ENCODE data around the gene MGARP. TPM values are rescaled to one million over a fixed set of nuclear protein-coding genes. Genes with fewer than 3 reads are reported as not detected.
"Not testable (repeated sequence)": the region's sequence is repeated elsewhere in the genome, so short reads cannot be mapped to it uniquely, and the experiment has no call there.

MGARP gene
- total RNA-seq, 2 donors from 2014 or later = 0.53 to 1.3 TPM

GRCh38 chr4:139265654-139266053 lies 14.4 kb downstream of the MGARP start:
- no peaks in the 10 kb centered on the region for H3K36me3 ChIP-seq (ENCODE audit: control insufficient read depth, insufficient read depth, low read length)
- no peak overlapping the region for H3K27ac ChIP-seq (ENCODE audit: low read depth, low read length)
- no peak overlapping the region for H3K4me3 Mint-ChIP-seq
- H3K9me3 ChIP-seq (ENCODE audit: control insufficient read depth, low read length) = no peaks in the 10 kb centered on the region
- H3K9ac ChIP-seq (ENCODE audit: extremely low read depth, low read length, poor library complexity, severe bottlenecking) = no peak overlapping the region
- no peaks in the 10 kb centered on the region for H3K9me3 Mint-ChIP-seq
- peaks cover 4% of the 10 kb centered on the region for H3K4me1 ChIP-seq (ENCODE audit: control insufficient read depth, insufficient read depth, low read length)
- H3K36me3 Mint-ChIP-seq (ENCODE audit: low read depth) = no peaks in the 10 kb centered on the region
- H3K27me3 ChIP-seq (ENCODE audit: control insufficient read depth, insufficient read depth, low read length, poor library complexity, severe bottlenecking) = no peaks in the 10 kb centered on the region
- no peak for TF ChIP-seq CTCF (conservative IDR thresholded peaks at IDR 0.05)
- 50 to 64% methylated on average over 2 to 3 of the region's 3 CpGs for WGBS, 2 experiments (ENCODE audit: insufficient coverage in 1 of 2, insufficient read length in 1 of 2)
- peak overlapping the region; percentile 63 for H3K4me3 ChIP-seq (ENCODE audit: low read length)
- DNase-seq = no peak
- H3K27me3 Mint-ChIP-seq (ENCODE audit: insufficient read depth) = no peaks in the 10 kb centered on the region
- H3K27ac Mint-ChIP-seq = no peak overlapping the region
- peaks cover 20% of the 10 kb centered on the region for H3K4me1 Mint-ChIP-seq

GRCh38 chr4:139256349-139256748 lies 23.7 kb downstream of the MGARP start:
- no peaks in the 10 kb centered on the region for H3K9me3 ChIP-seq (ENCODE audit: control insufficient read depth, low read length)
- Mint-ChIP-seq H3K4me1 (no peaks in the 10 kb centered on the region), H3K4me3 (no peak overlapping the region), H3K9me3 (no peaks in the 10 kb centered on the region), H3K36me3 (ENCODE audit: low read depth) (no peaks in the 10 kb centered on the region), H3K27me3 (ENCODE audit: insufficient read depth) (no peaks in the 10 kb centered on the region), H3K27ac (no peak overlapping the region)
- no peak overlapping the region for H3K27ac ChIP-seq (ENCODE audit: low read depth, low read length)
- H3K4me1 ChIP-seq (ENCODE audit: control insufficient read depth, insufficient read depth, low read length) = no peaks in the 10 kb centered on the region
- H3K4me3 ChIP-seq (ENCODE audit: low read length) = no peak overlapping the region
- H3K27me3 ChIP-seq (ENCODE audit: control insufficient read depth, insufficient read depth, low read length, poor library complexity, severe bottlenecking) = no peaks in the 10 kb centered on the region
- 50 to 57% methylated on average over 1 of the region's 2 CpGs for WGBS, 2 experiments (ENCODE audit: insufficient coverage in 1 of 2, insufficient read length in 1 of 2)
- no peak for TF ChIP-seq CTCF (conservative IDR thresholded peaks at IDR 0.05)
- DNase-seq = no peak
- H3K9ac ChIP-seq (ENCODE audit: extremely low read depth, low read length, poor library complexity, severe bottlenecking) = no peak overlapping the region
- H3K36me3 ChIP-seq (ENCODE audit: control insufficient read depth, insufficient read depth, low read length) = no peaks in the 10 kb centered on the region

GRCh38 chr4:139255581-139255980 lies 24.4 kb downstream of the MGARP start:
- not testable (repeated sequence) for H3K9me3 Mint-ChIP-seq; H3K27ac Mint-ChIP-seq; H3K4me3 Mint-ChIP-seq; H3K4me1 ChIP-seq (ENCODE audit: control insufficient read depth, insufficient read depth, low read length); H3K9me3 ChIP-seq (ENCODE audit: control insufficient read depth, low read length); H3K27me3 ChIP-seq (ENCODE audit: control insufficient read depth, insufficient read depth, low read length, poor library complexity, severe bottlenecking); DNase-seq; H3K4me3 ChIP-seq (ENCODE audit: low read length); H3K9ac ChIP-seq (ENCODE audit: extremely low read depth, low read length, poor library complexity, severe bottlenecking); H3K36me3 ChIP-seq (ENCODE audit: control insufficient read depth, insufficient read depth, low read length); H3K4me1 Mint-ChIP-seq; H3K27me3 Mint-ChIP-seq (ENCODE audit: insufficient read depth); H3K27ac ChIP-seq (ENCODE audit: low read depth, low read length); H3K36me3 Mint-ChIP-seq (ENCODE audit: low read depth)
- WGBS, 2 experiments (ENCODE audit: insufficient coverage in 1 of 2, insufficient read length in 1 of 2) = 80 to 90% methylated on average over 3 to 6 of the region's 6 CpGs

GRCh38 chr4:139253713-139254112 lies 26.3 kb downstream of the MGARP start:
- H3K4me1 ChIP-seq (ENCODE audit: control insufficient read depth, insufficient read depth, low read length) = no peaks in the 10 kb centered on the region
- no peaks in the 10 kb centered on the region for H3K36me3 ChIP-seq (ENCODE audit: control insufficient read depth, insufficient read depth, low read length)
- H3K9ac ChIP-seq (ENCODE audit: extremely low read depth, low read length, poor library complexity, severe bottlenecking) = no peak overlapping the region
- Mint-ChIP-seq H3K27ac (no peak overlapping the region), H3K36me3 (ENCODE audit: low read depth) (no peaks in the 10 kb centered on the region), H3K4me1 (no peaks in the 10 kb centered on the region), H3K27me3 (ENCODE audit: insufficient read depth) (no peaks in the 10 kb centered on the region), H3K4me3 (no peak overlapping the region), H3K9me3 (no peaks in the 10 kb centered on the region)
- TF ChIP-seq CTCF (conservative IDR thresholded peaks at IDR 0.05) = no peak
- no peaks in the 10 kb centered on the region for H3K27me3 ChIP-seq (ENCODE audit: control insufficient read depth, insufficient read depth, low read length, poor library complexity, severe bottlenecking)
- H3K9me3 ChIP-seq (ENCODE audit: control insufficient read depth, low read length) = no peaks in the 10 kb centered on the region
- WGBS, 2 experiments (ENCODE audit: insufficient coverage in 1 of 2, insufficient read length in 1 of 2) = 90 to 96% methylated on average over 2 to 3 of the region's 3 CpGs
- no peak for DNase-seq
- no peak overlapping the region for H3K27ac ChIP-seq (ENCODE audit: low read depth, low read length)
- no peak overlapping the region for H3K4me3 ChIP-seq (ENCODE audit: low read length)
